DMS79 (cell line): ENCODE data around the gene TRIM5.
"Not testable (repeated sequence)": the region's sequence is repeated elsewhere in the genome, so short reads cannot be mapped to it uniquely, and the experiment has no call there.

Source experiments
- DNase-seq: peaks from one replicate; lab custom pipeline; 2025; lab: John Stamatoyannopoulos, UW

Gene TRIM5

GRCh38 chr11:5684646-5685362 is at the start of gene TRIM5:
Gene TRIM5, minus strand, starts transcription at chr11:5685074. Its CDS starts 4,897 bp downstream, at chr11:5680177.
- no peak for DNase-seq

GRCh38 chr11:5727691-5728090 is 42.8 kb upstream of the TRIM5 start:
- no peak for DNase-seq

- DNase-seq = no peak
These were observed 41.5 kb upstream of the TRIM5 start for GRCh38 chr11:5726351-5726750.

- no peak for DNase-seq
These were observed 37.7 kb upstream of the TRIM5 start for GRCh38 chr11:5722622-5723021.

- DNase-seq = no peak
These were observed 35.0 kb upstream of the TRIM5 start for GRCh38 chr11:5719703-5720495.

- DNase-seq = not testable (repeated sequence)
These were observed 31.6 kb upstream of the TRIM5 start for GRCh38 chr11:5716518-5716917.

GRCh38 chr11:5713695-5714094 is 28.8 kb upstream of the TRIM5 start:
- no peak for DNase-seq

GRCh38 chr11:5712507-5712906 is 27.6 kb upstream of the TRIM5 start:
- no peak for DNase-seq

- no peak for DNase-seq
These were observed 20.8 kb upstream of the TRIM5 start for GRCh38 chr11:5705688-5706087.

- no peak for DNase-seq
These were observed 19.1 kb upstream of the TRIM5 start for GRCh38 chr11:5703741-5704536.

- no peak for DNase-seq
These were observed 16.2 kb upstream of the TRIM5 start for GRCh38 chr11:5701055-5701577.

GRCh38 chr11:5700421-5701054 is 15.7 kb upstream of the TRIM5 start:
- no peak for DNase-seq

- no peak for DNase-seq
These were observed 13.4 kb upstream of the TRIM5 start for GRCh38 chr11:5698281-5698680.

- no peak for DNase-seq
These were observed 11.3 kb upstream of the TRIM5 start for GRCh38 chr11:5696210-5696609.

- no peak for DNase-seq
These were observed 10.7 kb upstream of the TRIM5 start for GRCh38 chr11:5695580-5695979.

GRCh38 chr11:5694642-5695041 is 9.8 kb upstream of the TRIM5 start:
- no peak for DNase-seq

- no peak for DNase-seq
These were observed 7.1 kb upstream of the TRIM5 start for GRCh38 chr11:5691964-5692361.

- not testable (repeated sequence) for DNase-seq
These were observed 6.5 kb upstream of the TRIM5 start for GRCh38 chr11:5691238-5691963.

GRCh38 chr11:5690736-5691135 is 5.9 kb upstream of the TRIM5 start:
- DNase-seq = no peak

- DNase-seq = no peak
These were observed 5.3 kb upstream of the TRIM5 start for GRCh38 chr11:5690216-5690615.

GRCh38 chr11:5689551-5689983 is 4.7 kb upstream of the TRIM5 start, which contains the start of gene TRIM22:
Gene TRIM22, plus strand, starts transcription at chr11:5689790. Its CDS starts 6,443 bp downstream, at chr11:5696233.
- DNase-seq = no peak
